ENCODE measurements around the gene COQ10B.
"Not testable (repeated sequence)": the region's sequence is repeated elsewhere in the genome, so short reads cannot be mapped to it uniquely, and the experiment has no call there.

Gene COQ10B

DNA sequence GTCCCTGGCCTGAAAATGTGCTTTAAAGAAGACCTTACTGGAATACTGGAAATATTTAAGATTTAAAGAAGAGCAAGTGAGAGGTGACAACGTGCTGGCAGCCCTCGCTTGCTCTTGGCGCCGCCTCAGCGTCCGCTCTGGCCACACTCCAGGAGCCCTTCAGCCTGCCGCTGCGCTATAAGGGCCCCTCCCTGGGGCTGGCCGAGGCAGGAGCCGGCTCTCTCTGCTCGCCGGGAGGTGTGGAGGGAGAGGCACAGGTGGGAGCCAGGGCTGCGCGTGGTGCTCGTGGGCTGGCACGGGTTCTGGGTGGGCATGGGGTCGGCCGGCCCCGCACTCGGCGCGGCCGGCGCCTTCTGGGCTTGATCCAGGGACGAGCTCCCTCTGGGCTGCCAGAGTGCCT is 2.9 kb upstream of the COQ10B start:
- DNase-seq (ENCODE audit: extremely low read depth in 1 of 2, low read depth in 1 of 2), result no peak

DNA sequence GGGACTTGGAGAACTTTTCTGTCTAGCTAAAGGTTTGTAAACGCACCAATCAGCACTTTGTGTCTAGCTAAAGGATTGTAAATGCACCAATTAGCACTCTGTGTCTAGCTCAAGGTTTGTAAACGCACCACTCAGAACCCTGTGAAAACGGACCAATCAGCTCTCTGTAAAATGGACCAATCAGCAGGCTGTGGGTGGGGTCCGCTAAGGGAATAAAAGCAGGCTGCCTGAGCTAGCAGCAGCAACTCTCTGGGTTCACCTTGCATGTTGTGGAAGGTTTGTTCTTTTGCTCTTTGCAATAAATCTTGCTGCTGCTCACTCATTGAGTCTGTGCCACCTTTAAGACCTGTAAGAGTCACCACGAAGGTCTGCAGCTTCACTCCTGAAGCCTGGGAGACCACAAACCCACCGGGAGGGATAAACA is 2.4 kb upstream of the COQ10B start:
- not testable (repeated sequence) for DNase-seq (ENCODE audit: extremely low read depth in 1 of 2, low read depth in 1 of 2)

DNA sequence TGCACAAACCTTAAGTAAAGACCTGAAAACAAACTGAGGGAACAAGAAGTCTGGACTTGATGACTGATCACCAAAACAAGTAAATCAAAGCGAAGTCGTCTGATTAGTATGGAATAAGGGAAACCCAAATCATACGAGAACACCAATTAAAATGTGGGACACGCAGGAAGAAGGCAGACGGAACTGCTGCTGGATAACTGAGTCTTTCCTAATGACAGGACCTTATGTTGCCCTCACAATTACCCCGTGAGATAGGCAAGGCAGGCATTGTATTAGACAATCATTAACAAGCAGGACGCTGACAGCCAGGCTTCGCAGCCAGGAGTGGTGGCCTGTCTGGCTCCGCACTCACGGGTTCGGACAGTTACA is 614 bp upstream of the COQ10B start:
- DNase-seq (ENCODE audit: extremely low read depth in 1 of 2, low read depth in 1 of 2), result no peak

DNA sequence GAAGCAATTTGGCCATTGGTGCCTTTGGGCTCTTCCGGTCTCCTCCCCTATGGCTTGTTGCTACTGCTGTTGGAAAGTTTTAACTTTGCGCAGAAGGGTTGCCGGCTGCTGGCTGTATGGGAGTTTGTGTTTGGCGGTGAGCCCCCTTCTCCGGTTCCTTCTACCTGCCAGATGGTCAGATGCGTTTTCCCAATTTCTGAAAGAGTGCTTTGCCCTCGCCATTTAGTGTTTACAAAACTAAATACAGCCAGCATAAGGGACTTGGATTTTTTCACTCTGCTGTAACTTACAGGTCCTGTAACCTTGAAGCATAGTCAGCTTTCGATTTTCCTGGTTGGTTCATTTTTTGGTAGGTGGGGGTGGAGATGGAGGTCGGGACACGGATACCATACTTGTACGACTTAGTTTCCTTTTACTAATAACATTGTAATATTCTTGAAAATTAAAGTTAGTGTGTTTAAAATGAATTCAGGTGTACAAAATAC is 604 bp downstream of the COQ10B start:
- no peak for DNase-seq (ENCODE audit: extremely low read depth in 1 of 2, low read depth in 1 of 2)

DNA sequence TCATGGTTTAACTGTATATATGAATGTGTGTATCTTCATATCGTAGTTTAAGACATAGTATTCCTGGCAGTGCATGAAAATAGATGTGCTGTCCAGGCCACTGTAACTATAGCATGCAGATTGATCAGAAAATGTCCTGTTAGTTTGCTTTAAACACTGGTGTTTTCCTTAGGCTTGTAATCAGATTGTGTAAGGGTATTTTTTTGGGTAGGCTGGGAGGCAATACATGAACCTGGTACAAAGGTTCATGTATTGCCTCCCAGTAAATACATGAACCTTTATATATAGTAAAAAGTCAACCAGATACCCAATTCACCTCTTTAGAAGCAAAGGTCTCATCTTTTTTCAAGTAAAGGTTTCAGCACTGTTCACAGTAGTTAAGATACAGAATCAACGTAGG is 1.6 kb downstream of the COQ10B start:
- no peak for DNase-seq (ENCODE audit: extremely low read depth in 1 of 2, low read depth in 1 of 2)

DNA sequence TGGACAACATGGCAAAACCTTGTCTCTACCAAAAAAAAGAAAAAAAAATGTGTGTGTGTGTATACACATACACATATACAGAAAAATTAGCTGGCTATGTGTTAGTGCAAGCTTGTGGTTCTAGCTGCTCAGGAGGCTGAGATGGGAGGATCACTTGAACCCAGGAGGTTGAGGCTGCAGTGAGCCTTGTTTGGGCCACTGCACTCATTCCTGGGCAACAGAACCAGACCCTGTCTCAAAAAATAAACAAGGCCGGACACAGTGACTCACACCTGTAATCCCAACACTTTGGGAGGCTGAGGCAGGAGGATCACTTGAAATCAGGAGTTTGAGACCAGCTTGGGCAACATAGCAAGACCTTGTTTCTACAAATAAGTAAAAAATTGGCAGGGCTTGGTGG is 2.1 kb downstream of the COQ10B start:
- no peak for DNase-seq (ENCODE audit: extremely low read depth in 1 of 2, low read depth in 1 of 2)

DNA sequence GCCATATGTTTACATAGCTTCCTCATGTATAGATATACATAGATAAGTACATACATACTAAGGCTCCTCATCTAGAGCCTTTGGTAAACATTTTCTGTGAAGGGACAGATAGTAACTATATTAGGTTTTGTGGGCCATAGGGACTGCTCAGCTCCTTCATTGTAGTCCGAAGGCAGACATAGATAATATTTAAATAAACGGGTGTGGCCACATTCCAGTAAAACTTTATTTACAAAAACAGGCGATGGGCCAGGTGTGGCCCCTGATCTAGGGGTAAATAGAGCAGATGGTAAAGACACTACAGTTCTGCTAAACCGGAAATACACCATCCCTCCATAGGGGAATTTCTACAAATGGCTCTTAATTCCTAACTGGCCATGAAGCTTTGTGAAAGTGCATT is 7.3 kb downstream of the COQ10B start:
- no peak for DNase-seq (ENCODE audit: extremely low read depth in 1 of 2, low read depth in 1 of 2)

DNA sequence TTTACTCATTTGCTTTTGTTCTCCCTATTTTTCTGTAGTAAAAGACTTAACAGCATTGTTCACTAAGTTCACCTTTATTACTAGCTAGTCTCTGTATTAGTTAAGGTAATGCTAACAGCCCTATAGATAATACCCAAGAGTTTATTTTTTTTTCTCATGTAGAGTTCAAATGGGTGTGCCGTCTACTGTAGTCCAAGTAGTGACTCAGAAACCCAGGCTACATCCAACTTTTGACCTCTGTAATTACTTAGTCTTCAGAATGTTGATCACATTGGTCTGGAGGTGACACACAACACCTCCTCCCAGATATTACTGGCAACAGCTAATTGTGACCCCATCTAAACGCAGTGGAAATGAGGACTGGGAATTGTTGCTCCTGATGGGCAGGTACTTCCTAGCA is 7.7 kb downstream of the COQ10B start:
- DNase-seq (ENCODE audit: extremely low read depth in 1 of 2, low read depth in 1 of 2), result no peak

DNA sequence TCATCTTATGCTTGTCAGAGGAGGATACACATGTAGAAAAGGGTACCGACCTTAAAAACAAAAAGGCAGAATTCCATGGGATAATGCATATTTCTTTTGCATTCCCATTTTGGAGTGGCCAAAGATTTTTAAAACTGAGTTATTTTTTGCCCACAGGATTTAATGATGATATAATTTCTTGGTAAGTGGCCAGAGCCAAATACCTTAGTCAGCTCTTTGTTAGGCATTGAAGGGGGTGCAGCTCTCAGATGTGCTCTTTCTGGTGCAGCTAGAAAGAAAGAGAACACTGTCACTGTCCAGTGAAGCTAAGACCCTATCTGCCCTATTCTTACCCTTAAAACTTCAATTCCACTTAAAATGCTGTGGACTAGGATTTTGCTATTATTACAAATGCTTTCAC is 10.8 kb downstream of the COQ10B start:
- no peak for DNase-seq (ENCODE audit: extremely low read depth in 1 of 2, low read depth in 1 of 2)

DNA sequence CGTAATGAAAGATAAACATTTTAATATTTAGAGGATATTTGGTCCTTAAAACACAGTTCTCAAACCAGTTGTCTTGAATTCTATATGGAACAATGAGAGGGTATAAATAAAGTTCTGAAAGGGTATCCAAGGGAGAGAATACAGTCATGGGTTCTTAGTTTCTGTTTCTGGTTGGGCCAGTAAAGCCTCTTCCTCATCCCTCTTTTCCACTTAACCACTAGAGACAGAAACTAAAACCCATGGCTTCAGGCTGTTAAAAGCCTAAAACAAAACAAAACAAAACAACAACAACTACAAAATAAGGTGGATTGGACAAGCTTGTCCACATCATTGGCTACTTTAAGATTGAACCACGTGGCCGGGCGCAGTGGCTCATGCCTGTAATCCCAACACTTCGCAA is 18.8 kb downstream of the COQ10B start:
- DNase-seq (ENCODE audit: extremely low read depth in 1 of 2, low read depth in 1 of 2), result no peak

DNA sequence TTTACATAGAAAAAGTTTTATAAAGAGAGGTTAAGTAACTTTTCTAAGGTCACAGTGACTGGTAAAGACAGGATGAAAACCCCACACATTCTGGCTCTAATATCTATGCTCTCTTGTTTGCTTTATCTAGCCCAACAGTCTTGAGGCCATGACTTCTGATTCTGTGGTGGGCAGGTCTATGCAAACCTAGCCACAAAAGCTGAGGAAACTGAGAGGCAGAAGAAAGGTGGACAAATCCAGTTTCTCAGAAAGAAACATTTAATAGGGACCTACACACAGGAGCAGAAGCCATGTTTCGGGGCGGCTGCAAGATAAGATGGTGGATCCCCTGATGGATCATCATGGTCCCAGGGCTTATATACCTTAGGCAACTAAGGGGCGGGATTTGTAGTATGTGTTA is 24.4 kb downstream of the COQ10B start:
- DNase-seq (ENCODE audit: extremely low read depth in 1 of 2, low read depth in 1 of 2), result no peak

DNA sequence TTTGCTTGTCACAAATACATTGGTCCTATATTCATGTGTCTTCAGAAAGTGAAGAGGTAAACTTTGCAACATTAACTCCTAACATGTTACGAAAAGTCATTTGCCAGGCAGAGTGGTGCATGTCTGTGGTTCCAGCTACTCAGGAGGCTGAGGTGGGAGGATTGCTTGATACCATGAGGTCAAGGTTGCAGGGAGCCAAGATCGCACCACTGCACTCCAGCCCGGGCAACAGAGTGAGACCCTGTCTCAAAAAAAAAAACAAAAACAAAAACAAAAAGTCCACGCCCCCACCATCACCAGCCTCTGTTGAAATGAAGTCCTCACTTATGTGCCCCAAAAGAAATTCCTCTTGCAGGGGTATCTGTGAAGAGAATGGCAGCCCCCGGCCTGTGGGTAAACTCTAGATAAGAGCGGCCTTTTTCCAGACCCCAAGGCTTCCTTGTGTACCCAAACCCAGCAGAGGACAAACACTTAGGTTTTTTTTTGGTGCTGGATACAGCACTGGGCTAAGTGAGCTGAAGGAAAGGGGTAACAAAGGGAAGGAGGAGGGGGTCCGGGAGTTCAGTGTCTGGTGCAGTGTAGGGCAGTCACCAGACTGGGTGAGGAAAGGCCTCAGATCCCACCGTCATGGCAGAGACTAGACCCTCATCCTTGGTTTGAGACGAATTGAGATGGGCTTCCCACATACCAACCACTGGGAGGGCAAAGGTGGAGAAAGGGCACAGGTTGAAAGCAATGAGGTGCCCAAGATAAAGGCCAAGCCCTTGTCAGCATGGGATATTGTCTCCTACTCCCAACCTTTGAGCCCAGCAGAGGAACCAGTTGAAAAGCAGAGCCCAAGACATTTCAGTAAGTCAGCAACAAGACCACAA is 27.0 kb downstream of the COQ10B start:
- no peak for DNase-seq (ENCODE audit: extremely low read depth in 1 of 2, low read depth in 1 of 2)

DNA sequence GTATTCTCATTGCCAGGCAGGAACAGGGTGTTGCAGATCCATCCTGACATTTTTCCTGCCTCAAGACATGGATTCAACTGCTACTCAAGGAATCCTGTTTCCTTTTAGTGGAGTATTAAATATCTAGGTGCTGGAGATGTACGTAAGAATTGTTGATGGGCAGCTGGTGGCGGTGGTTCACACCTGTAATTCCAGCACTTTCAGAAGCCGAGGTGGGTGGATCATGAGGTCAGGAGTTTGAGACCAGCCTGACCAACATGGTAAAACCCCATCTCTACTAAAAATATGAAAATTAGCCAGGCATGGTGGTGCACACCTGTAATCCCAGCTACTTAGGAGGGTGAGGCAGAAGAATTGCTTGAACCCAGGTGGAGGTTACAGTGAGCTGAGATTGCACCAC is 30.9 kb downstream of the COQ10B start:
- DNase-seq (ENCODE audit: extremely low read depth in 1 of 2, low read depth in 1 of 2), result not testable (repeated sequence)

DNA sequence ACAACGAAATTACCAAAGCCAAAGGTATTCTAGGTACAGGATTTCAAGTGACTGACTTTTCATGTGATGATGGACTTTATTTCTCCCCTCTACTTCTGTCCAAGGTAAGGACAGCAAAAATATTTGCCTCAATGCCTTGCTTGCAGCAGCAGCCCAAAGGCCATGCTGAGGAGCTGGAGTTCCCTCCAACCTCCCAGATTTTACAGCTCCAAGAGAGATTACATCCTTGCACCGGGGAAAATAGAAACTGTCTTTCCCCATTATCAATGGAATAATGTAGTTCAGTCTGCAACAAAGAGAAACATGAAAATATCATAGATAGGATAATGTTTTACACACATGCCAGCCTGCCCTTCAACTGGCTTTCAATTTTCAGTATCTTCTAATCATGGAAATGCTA is 32.8 kb downstream of the COQ10B start:
- DNase-seq (ENCODE audit: extremely low read depth in 1 of 2, low read depth in 1 of 2), result no peak

DNA sequence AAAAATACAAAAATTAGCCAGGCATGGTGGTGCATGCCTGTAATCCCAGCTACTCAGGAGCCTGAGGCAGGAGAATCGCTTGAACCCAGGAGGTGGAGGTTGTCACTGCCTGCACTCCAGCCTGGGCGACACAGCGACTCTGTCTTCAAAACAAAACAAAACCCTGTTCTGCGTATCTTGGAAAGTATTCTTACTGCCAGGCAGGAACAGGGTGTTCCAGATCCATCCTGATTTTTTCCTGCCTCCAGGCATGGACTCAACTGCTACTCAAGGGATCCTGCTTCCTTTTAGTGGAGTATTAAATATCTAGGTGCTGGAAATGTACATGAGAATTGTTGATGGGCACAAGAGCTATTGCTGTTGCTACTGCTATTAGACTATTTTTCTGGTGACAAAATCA is 34.0 kb downstream of the COQ10B start:
- no peak for DNase-seq (ENCODE audit: extremely low read depth in 1 of 2, low read depth in 1 of 2)

DNA sequence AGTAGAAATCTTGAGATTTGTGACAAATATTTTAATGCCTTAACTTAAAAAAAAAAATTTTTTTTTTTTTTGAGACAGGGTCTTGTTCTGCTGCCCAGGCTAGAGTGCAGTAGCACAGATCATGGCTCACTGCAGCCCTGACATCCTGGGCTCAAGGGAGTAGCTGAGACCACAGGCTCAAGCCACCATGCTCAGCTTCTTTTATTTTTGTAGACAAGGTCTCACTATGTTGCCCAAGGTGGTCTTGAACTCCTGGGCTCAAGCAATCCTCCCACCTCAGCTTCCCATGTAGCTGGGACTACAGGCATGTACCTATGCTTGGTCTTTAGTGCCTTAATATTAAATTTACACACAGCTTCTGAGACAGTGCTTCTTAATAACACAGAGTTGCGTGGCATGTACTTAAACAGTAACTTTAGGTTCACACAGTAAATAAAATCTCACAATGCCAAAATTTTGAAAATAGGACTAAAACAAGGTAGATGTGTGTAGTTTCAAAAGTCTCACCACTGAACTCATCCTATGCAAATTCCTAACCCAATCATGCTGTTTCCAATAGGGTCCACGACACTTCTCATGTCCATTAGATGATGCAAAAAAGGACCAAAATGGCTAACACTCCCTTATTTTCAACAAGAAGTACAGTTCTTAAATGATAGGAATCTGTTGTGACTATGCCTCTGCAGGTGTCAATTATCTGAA is 42.2 kb downstream of the COQ10B start:
- DNase-seq (ENCODE audit: extremely low read depth in 1 of 2, low read depth in 1 of 2), result no peak

DNA sequence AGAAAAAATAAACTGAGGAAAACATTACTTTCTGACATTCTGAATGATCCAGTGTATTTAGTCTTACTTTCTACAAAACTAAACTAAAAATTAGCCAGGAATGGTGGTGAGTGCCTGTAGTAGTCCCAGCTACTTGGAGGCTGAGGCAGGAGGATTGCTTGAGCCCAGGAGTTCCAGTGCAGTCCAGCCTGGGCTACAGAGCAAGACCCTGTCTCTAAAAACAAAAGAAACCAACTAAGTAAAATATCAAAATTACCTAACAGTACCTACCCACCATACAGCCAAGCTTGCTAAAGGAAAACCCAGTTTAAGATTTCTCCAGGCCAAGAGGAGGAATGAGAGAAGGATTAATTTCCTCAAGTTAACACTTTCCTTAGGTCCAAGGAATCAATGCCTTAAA is 43.3 kb downstream of the COQ10B start:
- no peak for DNase-seq (ENCODE audit: extremely low read depth in 1 of 2, low read depth in 1 of 2)

DNA sequence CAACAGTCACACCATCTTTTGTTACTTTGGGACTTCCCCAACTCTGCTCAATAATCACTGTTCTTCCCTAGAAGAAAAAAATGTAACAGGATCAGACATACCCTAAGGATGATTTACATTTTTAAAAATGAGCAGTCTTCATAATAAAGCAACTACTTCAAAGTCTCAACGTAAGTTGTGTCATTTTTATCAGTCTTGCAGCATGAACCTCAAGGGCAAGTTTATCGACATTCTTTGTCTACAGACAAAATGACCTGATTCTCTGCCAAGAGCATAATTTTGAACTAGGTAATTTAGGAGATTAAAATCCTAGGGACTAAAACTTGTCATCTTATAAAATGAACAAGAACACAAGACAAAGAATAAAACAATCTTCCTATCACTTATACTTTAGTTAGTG is 44.0 kb downstream of the COQ10B start:
- DNase-seq (ENCODE audit: extremely low read depth in 1 of 2, low read depth in 1 of 2), result no peak

DNA sequence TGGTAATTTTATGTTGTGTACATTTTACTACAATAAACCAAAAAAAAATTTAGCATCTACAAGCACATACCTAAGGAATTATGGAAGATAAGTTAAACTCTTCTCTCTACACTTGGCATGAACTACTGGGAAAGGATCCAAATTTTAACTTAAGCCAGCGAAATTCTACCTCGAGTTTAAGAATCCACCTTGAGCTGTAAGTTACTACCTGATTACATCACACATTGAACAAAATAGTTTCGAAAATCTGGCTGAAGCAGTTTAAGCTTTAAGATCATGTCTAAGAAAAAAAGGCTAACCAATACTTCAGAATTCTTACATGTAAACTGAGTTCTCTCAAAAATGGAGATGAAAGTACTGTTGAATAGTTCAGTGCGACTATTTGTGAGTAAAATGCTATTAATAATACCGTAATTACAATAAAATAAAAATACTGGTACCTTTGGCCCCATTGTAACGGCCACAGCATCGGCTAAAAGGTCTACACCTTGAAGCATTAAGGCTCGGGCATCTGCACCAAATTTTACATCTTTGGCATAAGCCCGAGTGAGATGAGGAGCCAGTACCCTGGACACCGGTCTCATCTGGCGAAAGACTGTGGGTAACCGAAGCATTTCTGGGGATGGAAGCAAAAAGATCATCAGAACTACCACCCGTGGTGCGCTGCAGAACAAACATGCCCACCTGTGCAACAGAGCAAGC is 45.0 kb downstream of the COQ10B start:
- DNase-seq (ENCODE audit: extremely low read depth in 1 of 2, low read depth in 1 of 2), result no peak

DNA sequence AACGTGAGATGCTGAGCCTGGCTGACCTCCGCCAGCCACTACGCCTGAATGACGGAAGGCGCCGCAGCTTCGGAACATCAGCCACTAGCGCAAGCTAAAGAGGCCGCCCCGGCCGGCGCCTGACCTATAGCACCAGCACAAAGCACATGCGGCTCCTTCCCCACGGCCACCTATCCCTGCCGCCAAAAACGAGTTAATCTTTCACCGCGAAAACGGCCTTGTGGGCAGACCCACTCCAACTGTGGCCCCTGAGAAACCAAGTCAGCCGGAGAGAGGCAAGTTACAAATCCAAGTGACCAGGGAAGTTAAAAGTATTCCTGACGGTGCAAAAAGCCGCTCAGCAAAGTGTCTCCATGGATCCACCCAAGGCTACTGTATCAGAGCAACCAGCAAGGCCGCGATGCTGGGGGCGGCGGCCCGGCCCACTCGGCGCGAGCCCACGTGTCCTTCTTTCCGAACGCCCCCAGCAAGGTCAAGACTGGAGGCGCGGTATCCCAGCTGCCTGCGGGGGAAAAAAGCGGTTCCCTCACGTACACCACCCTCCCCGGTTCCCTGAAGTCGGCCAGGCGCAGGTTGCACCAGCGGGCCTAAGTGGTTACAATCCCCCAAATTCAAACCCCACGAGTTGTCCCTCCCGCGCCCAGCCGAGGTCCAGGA is 45.7 kb downstream of the COQ10B start:
- peak in 1 of 2 donors; percentile 39 for DNase-seq (ENCODE audit: extremely low read depth in 1 of 2, low read depth in 1 of 2)

All from stimulated activated CD8-positive, alpha-beta memory T cell treated with anti-CD3 and anti-CD28 coated beads, Interleukin-7, amount 100 ng/mL, for 48 hours (primary cell).